ENCODE data around the gene AGAP1.

The AGAP1 gene

DNA sequence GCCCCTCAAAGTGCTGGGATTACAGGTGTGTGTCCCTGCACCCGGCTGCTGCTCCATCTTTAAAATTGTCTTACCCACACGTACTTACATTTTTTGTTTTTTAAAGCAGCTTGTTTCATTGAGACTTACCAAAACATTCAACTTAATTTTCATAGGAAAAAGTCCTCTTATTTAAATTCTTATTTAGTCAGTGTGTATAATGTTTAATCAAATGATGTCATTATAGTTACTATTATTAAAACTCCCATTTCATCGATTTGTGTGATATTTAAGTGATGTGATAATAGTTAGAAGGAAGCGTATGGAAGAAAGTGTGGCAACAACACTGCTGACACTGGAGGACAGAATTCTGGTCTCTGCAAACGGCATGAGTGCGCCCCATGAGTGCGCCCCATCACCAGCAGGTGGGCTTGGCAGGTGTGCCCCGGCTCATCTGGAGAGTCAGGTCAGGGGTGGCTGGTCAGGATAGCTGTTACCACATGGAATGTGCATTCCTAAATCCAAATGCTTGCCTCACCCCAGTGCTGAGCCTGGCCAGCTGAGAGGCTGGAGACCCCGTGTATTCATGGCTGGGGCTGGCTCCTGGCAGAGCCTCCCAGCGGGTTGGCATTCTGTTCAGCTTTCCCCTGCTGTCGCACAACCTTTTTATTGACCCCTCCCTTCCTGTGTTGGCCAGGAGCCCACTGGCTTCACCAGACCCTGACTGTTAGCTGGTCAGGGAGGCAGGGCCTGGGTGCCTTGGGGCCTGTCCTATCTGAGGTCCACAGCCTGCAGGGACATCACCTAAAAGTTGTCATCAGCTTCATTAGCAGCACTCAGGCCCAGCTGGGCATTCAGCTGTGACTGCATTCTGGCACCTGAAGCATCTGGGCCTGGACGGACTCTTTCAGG lies 79.7 kb downstream of the AGAP1 start:
- Histone ChIP-seq H3K4me1 (ENCODE audit: control insufficient read depth in 1 of 2, insufficient read depth in 2 of 2, low read length in 2 of 2) (peaks cover 0 to 12% of the 10 kb centered on the region in 2 donors), H3K27ac (ENCODE audit: low read length) (no peak overlapping the region), H3K4me3 (ENCODE audit: low read depth in 1 of 2, low read length in 2 of 2) (no peak overlapping the region), H3K36me3 (ENCODE audit: control insufficient read depth in 1 of 2, insufficient read depth in 2 of 2, low read length in 2 of 2) (peaks cover 0 to 2% of the 10 kb centered on the region in 2 donors), H3K27me3 (ENCODE audit: low read depth, low read length) (no peaks in the 10 kb centered on the region), H3K9me3 (ENCODE audit: control insufficient read depth in 1 of 2, low read length in 2 of 2) (peaks cover 0 to 3% of the 10 kb centered on the region in 2 donors)

GRCh38 chr2:235575431-235575830 lies 81.6 kb downstream of the AGAP1 start:
- no peaks in the 10 kb centered on the region for H3K36me3 ChIP-seq (ENCODE audit: control insufficient read depth in 1 of 2, insufficient read depth in 2 of 2, low read length in 2 of 2)
- no peaks in the 10 kb centered on the region for H3K27me3 ChIP-seq (ENCODE audit: low read depth, low read length)
- no peak overlapping the region for H3K27ac ChIP-seq (ENCODE audit: low read length)
- H3K4me1 ChIP-seq (ENCODE audit: control insufficient read depth in 1 of 2, insufficient read depth in 2 of 2, low read length in 2 of 2), result peaks cover 0 to 12% of the 10 kb centered on the region in 2 donors
- H3K4me3 ChIP-seq (ENCODE audit: low read depth in 1 of 2, low read length in 2 of 2), result no peak overlapping the region
- no peaks in the 10 kb centered on the region for H3K9me3 ChIP-seq (ENCODE audit: control insufficient read depth in 1 of 2, low read length in 2 of 2)

- Histone ChIP-seq H3K4me3 (ENCODE audit: low read depth in 1 of 2, low read length in 2 of 2) (no peak overlapping the region), H3K27ac (ENCODE audit: low read length) (no peak overlapping the region), H3K9me3 (ENCODE audit: control insufficient read depth in 1 of 2, low read length in 2 of 2) (no peaks in the 10 kb centered on the region), H3K36me3 (ENCODE audit: control insufficient read depth in 1 of 2, insufficient read depth in 2 of 2, low read length in 2 of 2) (no peaks in the 10 kb centered on the region), H3K4me1 (ENCODE audit: control insufficient read depth in 1 of 2, insufficient read depth in 2 of 2, low read length in 2 of 2) (peaks cover 0 to 12% of the 10 kb centered on the region in 2 donors), H3K27me3 (ENCODE audit: low read depth, low read length) (no peaks in the 10 kb centered on the region)
Observed at GRCh38 chr2:235575904-235576303, 82.1 kb downstream of the AGAP1 start.

DNA sequence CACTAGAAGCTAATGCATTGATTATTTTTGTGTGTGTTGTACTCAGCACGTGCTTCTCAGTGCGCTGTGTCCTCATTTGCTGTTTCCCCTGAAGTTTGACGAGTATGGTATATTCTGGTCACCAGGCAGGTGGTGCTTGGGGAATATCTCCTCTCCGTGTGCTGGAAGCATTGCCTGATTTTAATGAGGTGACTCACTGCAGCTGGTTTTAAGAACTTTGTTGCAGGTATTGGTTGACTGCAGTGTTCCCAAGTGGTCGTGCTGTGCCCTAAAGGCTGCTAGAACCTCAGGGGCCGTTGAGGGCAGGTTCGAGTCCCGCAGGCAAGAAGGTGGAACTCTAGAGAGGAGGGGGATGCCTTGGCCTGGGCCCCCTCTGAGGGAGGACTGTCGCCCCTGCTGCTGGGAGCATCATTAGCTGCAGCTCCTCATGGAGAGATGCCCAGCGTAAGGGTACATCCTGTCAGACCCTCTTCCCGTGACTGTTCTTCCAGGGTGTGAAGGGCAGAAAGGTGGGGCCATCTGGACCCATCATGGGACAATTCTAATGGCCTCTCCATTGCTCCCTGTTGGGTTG lies 82.6 kb downstream of the AGAP1 start:
- Histone ChIP-seq H3K36me3 (ENCODE audit: control insufficient read depth in 1 of 2, insufficient read depth in 2 of 2, low read length in 2 of 2) (no peaks in the 10 kb centered on the region), H3K4me1 (ENCODE audit: control insufficient read depth in 1 of 2, insufficient read depth in 2 of 2, low read length in 2 of 2) (peaks cover 0 to 12% of the 10 kb centered on the region in 2 donors), H3K27ac (ENCODE audit: low read length) (no peak overlapping the region), H3K27me3 (ENCODE audit: low read depth, low read length) (no peaks in the 10 kb centered on the region), H3K9me3 (ENCODE audit: control insufficient read depth in 1 of 2, low read length in 2 of 2) (no peaks in the 10 kb centered on the region), H3K4me3 (ENCODE audit: low read depth in 1 of 2, low read length in 2 of 2) (no peak overlapping the region)

- Histone ChIP-seq H3K4me3 (ENCODE audit: low read depth in 1 of 2, low read length in 2 of 2) (peak overlapping the region; percentile 5 to 32), H3K27ac (ENCODE audit: low read length) (no peak overlapping the region), H3K27me3 (ENCODE audit: low read depth, low read length) (no peaks in the 10 kb centered on the region), H3K4me1 (ENCODE audit: control insufficient read depth in 1 of 2, insufficient read depth in 2 of 2, low read length in 2 of 2) (peaks cover 0 to 12% of the 10 kb centered on the region in 2 donors), H3K36me3 (ENCODE audit: control insufficient read depth in 1 of 2, insufficient read depth in 2 of 2, low read length in 2 of 2) (no peaks in the 10 kb centered on the region), H3K9me3 (ENCODE audit: control insufficient read depth in 1 of 2, low read length in 2 of 2) (no peaks in the 10 kb centered on the region)
Observed at GRCh38 chr2:235577404-235578330, 83.8 kb downstream of the AGAP1 start.

DNA sequence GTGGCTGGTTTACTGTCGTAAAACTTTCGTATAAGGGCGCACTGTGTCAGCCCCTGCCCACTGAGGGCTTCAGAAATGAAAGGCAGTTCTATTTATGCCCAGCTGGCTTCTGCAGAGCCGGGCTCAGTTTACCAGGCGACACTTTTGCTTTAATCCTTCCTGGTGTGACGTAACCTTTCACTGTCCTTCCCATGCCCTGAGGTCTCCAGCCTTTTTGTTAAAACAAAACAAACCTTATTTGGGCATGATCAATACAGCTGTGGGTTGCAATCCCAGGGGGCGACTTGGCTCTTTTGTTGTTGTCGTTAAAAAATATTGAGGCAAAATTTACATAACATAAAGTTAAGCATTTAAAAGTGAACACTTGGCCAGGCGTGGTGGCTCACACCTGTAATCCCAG lies 85.3 kb downstream of the AGAP1 start:
- no peak overlapping the region for H3K27ac ChIP-seq (ENCODE audit: low read length)
- H3K9me3 ChIP-seq (ENCODE audit: control insufficient read depth in 1 of 2, low read length in 2 of 2), result no peaks in the 10 kb centered on the region
- H3K36me3 ChIP-seq (ENCODE audit: control insufficient read depth in 1 of 2, insufficient read depth in 2 of 2, low read length in 2 of 2), result no peaks in the 10 kb centered on the region
- peaks cover 0 to 12% of the 10 kb centered on the region in 2 donors for H3K4me1 ChIP-seq (ENCODE audit: control insufficient read depth in 1 of 2, insufficient read depth in 2 of 2, low read length in 2 of 2)
- no peaks in the 10 kb centered on the region for H3K27me3 ChIP-seq (ENCODE audit: low read depth, low read length)
- no peak overlapping the region for H3K4me3 ChIP-seq (ENCODE audit: low read depth in 1 of 2, low read length in 2 of 2)

DNA sequence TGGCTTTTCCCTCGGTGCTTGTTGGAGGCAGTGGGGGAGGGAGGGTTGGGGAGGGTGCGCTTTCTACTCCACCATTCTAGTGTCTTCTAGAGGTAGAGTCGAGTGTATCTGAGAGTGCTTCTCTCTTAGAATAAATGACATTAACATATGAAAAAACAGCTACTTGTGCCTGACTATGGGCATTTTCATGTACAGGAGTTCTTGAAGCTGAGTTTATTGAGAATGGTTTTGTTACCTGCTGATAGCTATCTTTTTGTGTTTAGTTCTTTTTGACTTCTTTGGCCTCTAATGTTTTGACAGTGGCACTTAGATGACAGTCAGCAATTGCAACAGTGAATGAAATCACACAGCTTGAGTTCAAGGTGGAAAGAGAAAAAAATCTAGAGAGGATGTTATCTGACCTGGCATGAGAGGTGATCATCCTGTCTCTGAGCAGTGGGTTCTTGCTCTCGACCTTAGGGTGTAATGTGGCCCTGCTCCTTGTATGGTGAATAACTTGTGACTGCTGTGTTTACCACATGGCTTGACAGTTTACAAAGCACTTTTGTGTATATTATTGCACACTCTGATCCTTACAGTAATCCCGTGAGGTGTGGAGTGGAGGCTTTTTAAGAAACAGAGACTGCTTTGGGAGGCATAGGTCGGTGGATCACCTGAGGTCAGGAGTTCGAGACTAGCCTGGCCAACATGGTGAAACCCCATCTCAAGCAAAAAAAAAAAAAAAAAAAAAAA lies 86.7 kb downstream of the AGAP1 start:
- H3K9me3 ChIP-seq (ENCODE audit: control insufficient read depth in 1 of 2, low read length in 2 of 2), result no peaks in the 10 kb centered on the region
- no peaks in the 10 kb centered on the region for H3K27me3 ChIP-seq (ENCODE audit: low read depth, low read length)
- H3K4me3 ChIP-seq (ENCODE audit: low read depth in 1 of 2, low read length in 2 of 2), result no peak overlapping the region
- peaks cover 0 to 12% of the 10 kb centered on the region in 2 donors for H3K4me1 ChIP-seq (ENCODE audit: control insufficient read depth in 1 of 2, insufficient read depth in 2 of 2, low read length in 2 of 2)
- no peak overlapping the region for H3K27ac ChIP-seq (ENCODE audit: low read length)
- H3K36me3 ChIP-seq (ENCODE audit: control insufficient read depth in 1 of 2, insufficient read depth in 2 of 2, low read length in 2 of 2), result no peaks in the 10 kb centered on the region

DNA sequence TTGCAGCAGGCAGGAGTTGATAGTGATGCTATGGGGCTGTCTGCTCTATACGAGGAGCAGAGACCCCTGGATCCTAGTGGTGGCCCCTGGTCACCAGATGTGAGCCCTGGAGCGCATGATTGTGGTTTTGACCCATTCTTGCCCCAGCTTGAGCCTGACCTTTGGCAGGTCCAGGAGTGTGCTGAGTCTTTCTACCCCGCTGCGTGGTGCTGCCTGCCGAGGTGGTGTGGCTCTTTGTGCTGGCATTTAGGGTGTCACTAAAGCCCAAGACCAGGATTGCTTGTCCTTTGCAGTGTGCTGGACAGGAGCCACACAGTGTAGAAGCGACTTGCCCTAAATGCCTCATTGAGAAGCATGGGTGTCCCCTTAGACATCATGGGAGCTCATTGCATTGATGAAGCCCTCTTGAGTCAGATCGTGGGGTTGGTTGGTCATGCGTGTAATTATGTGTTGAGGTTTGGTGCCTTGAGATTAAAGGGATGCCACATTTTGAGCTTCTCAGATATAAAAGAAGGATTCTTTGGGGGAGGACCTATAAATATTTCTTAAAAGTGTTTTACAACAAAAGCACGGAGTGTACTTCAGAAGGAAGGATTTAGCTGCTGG lies 88.3 kb downstream of the AGAP1 start:
- H3K4me3 ChIP-seq (ENCODE audit: low read depth in 1 of 2, low read length in 2 of 2), result no peak overlapping the region
- H3K27me3 ChIP-seq (ENCODE audit: low read depth, low read length), result no peaks in the 10 kb centered on the region
- no peaks in the 10 kb centered on the region for H3K9me3 ChIP-seq (ENCODE audit: control insufficient read depth in 1 of 2, low read length in 2 of 2)
- no peak overlapping the region for H3K27ac ChIP-seq (ENCODE audit: low read length)
- peaks cover 0 to 10% of the 10 kb centered on the region in 2 donors for H3K4me1 ChIP-seq (ENCODE audit: control insufficient read depth in 1 of 2, insufficient read depth in 2 of 2, low read length in 2 of 2)
- no peaks in the 10 kb centered on the region for H3K36me3 ChIP-seq (ENCODE audit: control insufficient read depth in 1 of 2, insufficient read depth in 2 of 2, low read length in 2 of 2)

DNA sequence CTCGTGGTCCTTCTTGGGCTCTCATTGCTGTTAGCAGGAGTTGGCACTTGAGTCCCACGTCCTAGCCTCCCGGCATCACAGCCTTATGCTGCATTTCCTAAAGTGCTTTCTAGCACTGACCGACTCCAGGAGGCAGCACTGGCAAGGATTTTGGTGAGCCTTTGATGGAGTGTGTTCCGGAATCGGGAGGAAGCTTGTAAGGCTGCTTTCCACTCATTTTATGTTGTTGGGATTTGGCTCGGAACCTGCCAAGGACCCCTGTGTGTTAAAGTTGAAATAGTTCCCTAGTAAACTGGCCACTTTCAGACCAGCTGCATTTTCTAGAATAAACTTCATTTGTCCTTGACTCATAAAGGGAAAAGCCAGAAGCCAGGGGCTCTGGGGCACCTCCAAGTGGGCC lies 88.9 kb downstream of the AGAP1 start:
- Histone ChIP-seq H3K27ac (ENCODE audit: low read length) (no peak overlapping the region), H3K4me1 (ENCODE audit: control insufficient read depth in 1 of 2, insufficient read depth in 2 of 2, low read length in 2 of 2) (peaks cover 0 to 7% of the 10 kb centered on the region in 2 donors), H3K9me3 (ENCODE audit: control insufficient read depth in 1 of 2, low read length in 2 of 2) (no peaks in the 10 kb centered on the region), H3K36me3 (ENCODE audit: control insufficient read depth in 1 of 2, insufficient read depth in 2 of 2, low read length in 2 of 2) (no peaks in the 10 kb centered on the region), H3K4me3 (ENCODE audit: low read depth in 1 of 2, low read length in 2 of 2) (no peak overlapping the region), H3K27me3 (ENCODE audit: low read depth, low read length) (no peaks in the 10 kb centered on the region)

- H3K27ac ChIP-seq (ENCODE audit: low read length), result no peak overlapping the region
- no peak overlapping the region for H3K4me3 ChIP-seq (ENCODE audit: low read depth in 1 of 2, low read length in 2 of 2)
- peaks cover 0 to 3% of the 10 kb centered on the region in 2 donors for H3K4me1 ChIP-seq (ENCODE audit: control insufficient read depth in 1 of 2, insufficient read depth in 2 of 2, low read length in 2 of 2)
- H3K9me3 ChIP-seq (ENCODE audit: control insufficient read depth in 1 of 2, low read length in 2 of 2), result no peaks in the 10 kb centered on the region
- no peaks in the 10 kb centered on the region for H3K36me3 ChIP-seq (ENCODE audit: control insufficient read depth in 1 of 2, insufficient read depth in 2 of 2, low read length in 2 of 2)
- no peaks in the 10 kb centered on the region for H3K27me3 ChIP-seq (ENCODE audit: low read depth, low read length)
Observed at GRCh38 chr2:235583144-235583543, 89.3 kb downstream of the AGAP1 start.

Measured in muscle layer of duodenum (tissue), 2 donors.